GM19452 (cell line): Measurements from ENCODE around the gene HMGN4.

Experiments used
- ATAC-seq: cut with Tn5 transposase; IDR thresholded peaks from one replicate; pipeline ENCODE4 v1.9.1; 2021; ENCODE audit not compliant: unreplicated experiment

HMGN4 gene

GRCh38 chr6:26576929-26577719 is 39.0 kb downstream of the HMGN4 start:
- ATAC-seq = no peak

- no peak for ATAC-seq
Observed at GRCh38 chr6:26577720-26578072, 39.5 kb downstream of the HMGN4 start.

GRCh38 chr6:26578279-26578678 is 40.1 kb downstream of the HMGN4 start:
- no peak for ATAC-seq

GRCh38 chr6:26578741-26579140 is 40.6 kb downstream of the HMGN4 start:
- ATAC-seq = no peak

- no peak for ATAC-seq
Observed at GRCh38 chr6:26581164-26581915, 43.2 kb downstream of the HMGN4 start.

GRCh38 chr6:26588965-26589364 is 50.8 kb downstream of the HMGN4 start:
- ATAC-seq = no peak

GRCh38 chr6:26592649-26593048 is 54.5 kb downstream of the HMGN4 start:
- ATAC-seq = no peak

- no peak for ATAC-seq
Observed at GRCh38 chr6:26593278-26594130, 55.3 kb downstream of the HMGN4 start.

GRCh38 chr6:26594131-26594498 is 55.9 kb downstream of the HMGN4 start:
- ATAC-seq = no peak

GRCh38 chr6:26594730-26595632 is 56.8 kb downstream of the HMGN4 start:
- no peak for ATAC-seq

GRCh38 chr6:26595669-26596269 is 57.6 kb downstream of the HMGN4 start:
- ATAC-seq = peak; percentile 56
